ENCODE data around the gene DCTPP1. TPM values are rescaled to one million over a fixed set of nuclear protein-coding genes. Genes with fewer than 3 reads are reported as not detected.
A peak's percentile ranks its signal among the peaks of the same experiment; 100 is the strongest.

Gene DCTPP1
- polyA plus RNA-seq, 1 donor from 2014 or later: 47.3 TPM

GRCh38 chr16:30395992-30396585, 33.7 kb downstream of the DCTPP1 start:
- Histone ChIP-seq H3K4me3 (ENCODE audit: low read length) (peak overlapping the region; percentile 100), H3K36me3 (ENCODE audit: insufficient read depth, low read length) (peaks cover 7% of the 10 kb centered on the region), H3F3A (ENCODE audit: insufficient read depth, low read length, poor library complexity, severe bottlenecking) (peaks cover 15% of the 10 kb centered on the region), H3K4me2 (ENCODE audit: low read length) (peak overlapping the region; percentile 100), H3K27me3 (ENCODE audit: insufficient read depth, low read depth, low read length) (no peaks in the 10 kb centered on the region), H3K9ac (ENCODE audit: low read length) (peak overlapping the region; percentile 95), H4K20me1 (ENCODE audit: insufficient read depth) (no peaks in the 10 kb centered on the region), H2AFZ (ENCODE audit: low read depth, low read length) (no peak overlapping the region), H3K9me2 (ENCODE audit: insufficient read depth, low read length) (no peaks in the 10 kb centered on the region), H3K9me3 (ENCODE audit: low read length) (no peaks in the 10 kb centered on the region), H3K27ac (ENCODE audit: low read length) (peak overlapping the region; percentile 99), H3K79me2 (replicated peaks; ENCODE audit: insufficient read depth, low read length) (peaks cover 32% of the 10 kb centered on the region)
- TF ChIP-seq SMC3 (conservative IDR thresholded peaks at IDR 0.05; ENCODE audit: poor library complexity) (no peak), POLR2AphosphoS5 (IDR thresholded peaks at IDR 0.05) (no peak), MXI1 (conservative IDR thresholded peaks at IDR 0.05; ENCODE audit: poor library complexity, severe bottlenecking) (no peak), CTCF (IDR thresholded peaks at IDR 0.05; ENCODE audit: poor library complexity, severe bottlenecking) (no peak), REST (IDR thresholded peaks at IDR 0.05; ENCODE audit: borderline replicate concordance) (no peak), RAD21 (conservative IDR thresholded peaks at IDR 0.05) (no peak), EZH2 (IDR thresholded peaks at IDR 0.05; ENCODE audit: borderline replicate concordance, insufficient read depth, low read length, poor library complexity, severe bottlenecking) (no peak), TAF1 (IDR thresholded peaks at IDR 0.05; ENCODE audit: low read depth) (no peak), EP300 (conservative IDR thresholded peaks at IDR 0.05; ENCODE audit: poor library complexity, severe bottlenecking) (no peak)

- Histone ChIP-seq H2AFZ (ENCODE audit: low read depth, low read length) (peak within 1 kb of the TSS; percentile 56), H4K20me1 (ENCODE audit: insufficient read depth) (no peaks in the 10 kb centered on the region), H3K27ac (ENCODE audit: low read length) (peak within 1 kb of the TSS; percentile 99), H3F3A (ENCODE audit: insufficient read depth, low read length, poor library complexity, severe bottlenecking) (peaks cover 15% of the 10 kb centered on the region), H3K9me2 (ENCODE audit: insufficient read depth, low read length) (no peaks in the 10 kb centered on the region), H3K4me3 (ENCODE audit: low read length) (peak within 1 kb of the TSS; percentile 100), H3K36me3 (ENCODE audit: insufficient read depth, low read length) (peaks cover 7% of the 10 kb centered on the region), H3K9me3 (ENCODE audit: low read length) (no peaks in the 10 kb centered on the region), H3K79me2 (replicated peaks; ENCODE audit: insufficient read depth, low read length) (peaks cover 32% of the 10 kb centered on the region), H3K4me2 (ENCODE audit: low read length) (peak within 1 kb of the TSS; percentile 100), H3K27me3 (ENCODE audit: insufficient read depth, low read depth, low read length) (no peaks in the 10 kb centered on the region), H3K9ac (ENCODE audit: low read length) (peak within 1 kb of the TSS; percentile 95)
- TF ChIP-seq CTCF (IDR thresholded peaks at IDR 0.05; ENCODE audit: poor library complexity, severe bottlenecking) (peak; percentile 59), POLR2AphosphoS5 (IDR thresholded peaks at IDR 0.05) (peak; percentile 69), TAF1 (IDR thresholded peaks at IDR 0.05; ENCODE audit: low read depth) (no peak), EP300 (conservative IDR thresholded peaks at IDR 0.05; ENCODE audit: poor library complexity, severe bottlenecking) (peak; percentile 37), REST (IDR thresholded peaks at IDR 0.05; ENCODE audit: borderline replicate concordance) (peak; percentile 69), MXI1 (conservative IDR thresholded peaks at IDR 0.05; ENCODE audit: poor library complexity, severe bottlenecking) (peak; percentile 86), EZH2 (IDR thresholded peaks at IDR 0.05; ENCODE audit: borderline replicate concordance, insufficient read depth, low read length, poor library complexity, severe bottlenecking) (no peak), SMC3 (conservative IDR thresholded peaks at IDR 0.05; ENCODE audit: poor library complexity) (peak; percentile 52), RAD21 (conservative IDR thresholded peaks at IDR 0.05) (no peak)
These were observed 34.5 kb downstream of the DCTPP1 start, which contains the start of gene ZNF48 for GRCh38 chr16:30395155-30395991. Gene ZNF48 (plus strand): TSS chr16:30395420. CDS start chr16:30395795, 375 bp downstream.
